H1 (cell line): ENCODE measurements around the gene BRMS1L. TPM values are rescaled to one million over a fixed set of nuclear protein-coding genes. Genes with fewer than 3 reads are reported as not detected.

ENCODE experiments used
- CTBP2 ChIP-seq: IDR thresholded peaks from 2 replicates; pipeline ENCODE4 v1.7.0; 2011; ENCODE audit warnings: borderline replicate concordance, mild to moderate bottlenecking, moderate library complexity, mixed read lengths, low read length; ENCODE audit not compliant: insufficient read depth, insufficient read length
- PHF8 ChIP-seq: fragments of 200-600 bp; sonication (generic); conservative IDR thresholded peaks from 2 replicates; pipeline ENCODE4 v1.7.1; 2012; ENCODE audit warnings: low read depth, mild to moderate bottlenecking, inconsistent platforms, low read length, moderate library complexity
- RFX5 ChIP-seq: IDR thresholded peaks from 2 replicates; pipeline ENCODE4 v1.6.1; 2011; ENCODE audit warnings: low read depth, low read length, improper control_type of control experiment, borderline replicate concordance
- polyA plus RNA-seq, 7 experiments: library from polyadenylated mRNA; depleted of rRNA in 3 of 7; stranded (reverse) in 5 of 7; unstranded in 2 of 7; fragments of >200 nt in 5 of 7; fragments of 200-250 nt in 2 of 7; gene quantifications; 1 replicate in 5 of 7; 2 replicates in 1 of 7; 4 replicates in 1 of 7; pipeline versions ENCODE4 v1.2.1 to v1.2.3, GENCODE V29; 2011 to 2013; ENCODE audit warnings: missing spikeins in 2 of 7, mixed read lengths in 2 of 7
- total RNA-seq: library from RNA; stranded (reverse); fragmentation: NEBNext Ultra II Directional; extraction: Animal tissue kit (Norgen Biotek cat#: 25700); gene quantifications from 2 replicates; pipeline ENCODE4 v1.2.1, GENCODE V29; 2021

Gene BRMS1L
- total and polyA plus RNA-seq, 2 of the 8 experiments (the other 6 are each of a cell fraction or from before 2014, with no cell fraction given): 4.4 to 10.9 TPM

DNA sequence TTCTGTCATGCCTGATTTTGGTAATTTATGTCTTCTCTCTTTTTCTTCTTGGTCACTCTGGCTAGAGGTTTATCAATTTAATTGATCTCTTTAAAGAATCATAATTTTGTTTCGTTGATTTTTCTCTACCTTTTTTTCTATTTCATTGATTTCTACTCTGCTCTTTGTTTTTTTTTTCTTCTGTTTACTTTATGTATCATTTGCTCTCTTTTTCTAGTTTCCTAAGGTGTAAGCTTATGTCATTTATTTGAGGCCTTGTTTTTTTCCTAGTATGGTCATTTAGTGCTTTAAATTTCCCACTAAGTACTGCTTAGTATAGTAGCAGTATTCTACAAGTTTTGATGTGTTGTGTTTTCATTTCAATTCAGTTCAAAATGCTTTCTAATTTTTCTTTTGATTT, 89.6 kb downstream of the BRMS1L start (continued):
- TF ChIP-seq CTBP2 (no peak), RFX5 (no peak), PHF8 (no peak)
- TF ChIP-seq, all 59 proteins: peak for 0

Other genes starting within 250 kb of the BRMS1L start
- gene RALGAPA1, start 17.0 kb upstream of the BRMS1L start, total RNA-seq: 26.1 and 26.7 TPM in 2 replicates
- 3.9 and 4.2 TPM in 2 replicates for gene RALGAPA1, start 17.0 kb upstream of the BRMS1L start, polyA plus RNA-seq (2011; rRNA removed)